HG03442 (cell line): Measurements from ENCODE around the gene NCAPD2.
"Not testable (repeated sequence)": the region's sequence is repeated elsewhere in the genome, so short reads cannot be mapped to it uniquely, and the experiment has no call there.

Source experiments
- ATAC-seq: cut with Tn5 transposase; IDR thresholded peaks from one replicate; pipeline ENCODE4 v1.9.1; 2021; ENCODE audit warnings: mild to moderate bottlenecking, moderate library complexity; ENCODE audit not compliant: unreplicated experiment

Gene NCAPD2

GRCh38 chr12:6533923-6534694 lies 40.2 kb downstream of the NCAPD2 start, which contains the start of gene GAPDH:
Gene GAPDH, plus strand, starts transcription at chr12:6534517. Its CDS starts 316 bp downstream, at chr12:6534833.
- ATAC-seq: peak; percentile 56

GRCh38 chr12:6534695-6534944 lies 40.7 kb downstream of the NCAPD2 start:
- no peak for ATAC-seq

GRCh38 chr12:6534945-6535696 lies 41.2 kb downstream of the NCAPD2 start:
- peak; percentile 4 for ATAC-seq

GRCh38 chr12:6535697-6535946 lies 41.7 kb downstream of the NCAPD2 start:
- ATAC-seq: no peak

- ATAC-seq: no peak
These were observed 42.3 kb downstream of the NCAPD2 start for GRCh38 chr12:6535960-6536847.

- ATAC-seq: no peak
These were observed 43.1 kb downstream of the NCAPD2 start for GRCh38 chr12:6536894-6537579.

GRCh38 chr12:6537580-6538419 lies 43.9 kb downstream of the NCAPD2 start:
- ATAC-seq: not testable (repeated sequence)

- ATAC-seq: no peak
These were observed 44.8 kb downstream of the NCAPD2 start for GRCh38 chr12:6538420-6539313.

GRCh38 chr12:6539314-6539682 lies 45.4 kb downstream of the NCAPD2 start:
- ATAC-seq: no peak

- no peak for ATAC-seq
These were observed 45.8 kb downstream of the NCAPD2 start for GRCh38 chr12:6539707-6540134.

GRCh38 chr12:6540181-6540877 lies 46.4 kb downstream of the NCAPD2 start:
- ATAC-seq: no peak

GRCh38 chr12:6541371-6542165 lies 47.7 kb downstream of the NCAPD2 start:
- no peak for ATAC-seq

- no peak for ATAC-seq
These were observed 48.5 kb downstream of the NCAPD2 start for GRCh38 chr12:6542209-6543009.

- ATAC-seq: no peak
These were observed 52.1 kb downstream of the NCAPD2 start for GRCh38 chr12:6546016-6546415.

- ATAC-seq: no peak
These were observed 53.7 kb downstream of the NCAPD2 start for GRCh38 chr12:6547566-6547965.

- no peak for ATAC-seq
These were observed 54.1 kb downstream of the NCAPD2 start for GRCh38 chr12:6547987-6548386.

GRCh38 chr12:6548556-6548955 lies 54.7 kb downstream of the NCAPD2 start:
- no peak for ATAC-seq
